ENCODE data around the gene NAT9. TPM values are rescaled to one million over a fixed set of nuclear protein-coding genes. Genes with fewer than 3 reads are reported as not detected.

Gene NAT9
- total and polyA plus RNA-seq, 9 donors = 19.7 to 87.0 (median 56.5) TPM

DNA sequence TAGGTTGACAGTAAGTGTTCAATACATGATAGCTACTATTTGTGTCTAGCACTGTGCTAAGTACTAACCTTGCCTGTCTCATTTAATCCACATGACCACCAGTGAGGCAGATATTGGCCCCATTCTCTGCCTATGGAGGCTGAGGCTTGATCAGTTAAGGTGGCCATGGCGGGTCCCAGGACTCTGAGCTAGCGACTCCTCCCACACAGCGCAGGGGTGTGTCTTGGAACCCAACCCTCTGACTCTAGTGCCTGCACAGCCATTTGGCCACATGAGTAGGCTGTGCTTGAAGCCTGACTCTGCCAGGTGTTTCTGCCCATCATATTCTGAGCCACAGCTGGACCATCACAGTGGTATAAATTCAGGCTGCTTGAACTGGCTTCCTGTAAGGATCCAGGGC, 21.3 kb downstream of the NAT9 start:
- intact Hi-C loops (cut with DNase I) = no loop called here
- DNase-seq = no peak
- no peak overlapping the region for H3K27ac ChIP-seq
- no peak overlapping the region for H3K4me3 ChIP-seq
- TF ChIP-seq EP300 (IDR thresholded peaks at IDR 0.05) = no peak
- no peak for TF ChIP-seq POLR2A (IDR thresholded peaks at IDR 0.05)
- TF ChIP-seq, protein P1, sequence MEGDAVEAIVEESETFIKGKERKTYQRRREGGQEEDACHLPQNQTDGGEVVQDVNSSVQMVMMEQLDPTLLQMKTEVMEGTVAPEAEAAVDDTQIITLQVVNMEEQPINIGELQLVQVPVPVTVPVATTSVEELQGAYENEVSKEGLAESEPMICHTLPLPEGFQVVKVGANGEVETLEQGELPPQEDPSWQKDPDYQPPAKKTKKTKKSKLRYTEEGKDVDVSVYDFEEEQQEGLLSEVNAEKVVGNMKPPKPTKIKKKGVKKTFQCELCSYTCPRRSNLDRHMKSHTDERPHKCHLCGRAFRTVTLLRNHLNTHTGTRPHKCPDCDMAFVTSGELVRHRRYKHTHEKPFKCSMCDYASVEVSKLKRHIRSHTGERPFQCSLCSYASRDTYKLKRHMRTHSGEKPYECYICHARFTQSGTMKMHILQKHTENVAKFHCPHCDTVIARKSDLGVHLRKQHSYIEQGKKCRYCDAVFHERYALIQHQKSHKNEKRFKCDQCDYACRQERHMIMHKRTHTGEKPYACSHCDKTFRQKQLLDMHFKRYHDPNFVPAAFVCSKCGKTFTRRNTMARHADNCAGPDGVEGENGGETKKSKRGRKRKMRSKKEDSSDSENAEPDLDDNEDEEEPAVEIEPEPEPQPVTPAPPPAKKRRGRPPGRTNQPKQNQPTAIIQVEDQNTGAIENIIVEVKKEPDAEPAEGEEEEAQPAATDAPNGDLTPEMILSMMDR (IDR thresholded peaks at IDR 0.05) = no peak
- H3K9me3 ChIP-seq = no peaks in the 10 kb centered on the region
- H3K36me3 ChIP-seq = no peaks in the 10 kb centered on the region
- no peaks in the 10 kb centered on the region for H3K27me3 ChIP-seq
- WGBS, 3 donors = 87 to 96% (median 95%) methylated on average over 3 of the region's 3 CpGs
- H3K4me1 ChIP-seq (ENCODE audit: insufficient read depth) = peaks cover 24% of the 10 kb centered on the region

- H3K9me3 ChIP-seq = no peaks in the 10 kb centered on the region
- no peaks in the 10 kb centered on the region for H3K36me3 ChIP-seq
- H3K4me1 ChIP-seq (ENCODE audit: insufficient read depth) = peaks cover 17% of the 10 kb centered on the region
- WGBS, 3 donors = 92 to 94% (median 93%) methylated on average over 7 of the region's 7 CpGs
- no peak for TF ChIP-seq POLR2A (IDR thresholded peaks at IDR 0.05)
- TF ChIP-seq, protein P1 (IDR thresholded peaks at IDR 0.05) = no peak
- no peak for TF ChIP-seq EP300 (IDR thresholded peaks at IDR 0.05)
- no peaks in the 10 kb centered on the region for H3K27me3 ChIP-seq
- intact Hi-C loops (cut with DNase I) = no loop called here
- H3K27ac ChIP-seq = no peak overlapping the region
- DNase-seq = no peak
- H3K4me3 ChIP-seq = no peak overlapping the region
Measured at GRCh38 chr17:74752822-74753401, 23.2 kb downstream of the NAT9 start.

DNA sequence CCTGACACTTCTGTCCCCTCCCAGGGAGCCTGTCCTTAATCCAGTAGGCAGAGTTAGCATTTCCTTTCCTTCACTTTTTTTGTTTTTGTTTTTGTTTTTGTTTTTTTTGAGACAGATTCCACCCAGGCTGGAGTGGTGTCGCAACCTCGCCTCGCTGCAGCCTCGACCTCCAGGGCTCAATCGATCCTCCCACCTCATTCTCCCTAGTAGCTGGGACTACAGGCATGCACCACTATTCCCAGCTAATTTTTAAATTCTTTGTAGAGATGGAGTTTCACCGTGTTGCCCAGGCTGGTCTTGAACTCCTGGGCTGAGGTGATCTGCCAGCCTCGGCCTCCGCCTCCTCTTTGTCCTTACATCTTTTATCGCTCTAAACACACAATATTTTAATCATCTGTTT, 23.7 kb downstream of the NAT9 start:
- no peak for DNase-seq
- no peak overlapping the region for H3K27ac ChIP-seq
- H3K27me3 ChIP-seq = no peaks in the 10 kb centered on the region
- peaks cover 12% of the 10 kb centered on the region for H3K4me1 ChIP-seq (ENCODE audit: insufficient read depth)
- intact Hi-C loops (cut with DNase I) = no loop called here
- H3K4me3 ChIP-seq = no peak overlapping the region
- no peaks in the 10 kb centered on the region for H3K36me3 ChIP-seq
- H3K9me3 ChIP-seq = no peaks in the 10 kb centered on the region
- TF ChIP-seq POLR2A (IDR thresholded peaks at IDR 0.05) (no peak), EP300 (IDR thresholded peaks at IDR 0.05) (no peak)
- TF ChIP-seq, protein P1 (IDR thresholded peaks at IDR 0.05) = no peak
- 75 to 84% (median 82%) methylated on average over 9 of the region's 9 CpGs for WGBS, 3 donors

DNA sequence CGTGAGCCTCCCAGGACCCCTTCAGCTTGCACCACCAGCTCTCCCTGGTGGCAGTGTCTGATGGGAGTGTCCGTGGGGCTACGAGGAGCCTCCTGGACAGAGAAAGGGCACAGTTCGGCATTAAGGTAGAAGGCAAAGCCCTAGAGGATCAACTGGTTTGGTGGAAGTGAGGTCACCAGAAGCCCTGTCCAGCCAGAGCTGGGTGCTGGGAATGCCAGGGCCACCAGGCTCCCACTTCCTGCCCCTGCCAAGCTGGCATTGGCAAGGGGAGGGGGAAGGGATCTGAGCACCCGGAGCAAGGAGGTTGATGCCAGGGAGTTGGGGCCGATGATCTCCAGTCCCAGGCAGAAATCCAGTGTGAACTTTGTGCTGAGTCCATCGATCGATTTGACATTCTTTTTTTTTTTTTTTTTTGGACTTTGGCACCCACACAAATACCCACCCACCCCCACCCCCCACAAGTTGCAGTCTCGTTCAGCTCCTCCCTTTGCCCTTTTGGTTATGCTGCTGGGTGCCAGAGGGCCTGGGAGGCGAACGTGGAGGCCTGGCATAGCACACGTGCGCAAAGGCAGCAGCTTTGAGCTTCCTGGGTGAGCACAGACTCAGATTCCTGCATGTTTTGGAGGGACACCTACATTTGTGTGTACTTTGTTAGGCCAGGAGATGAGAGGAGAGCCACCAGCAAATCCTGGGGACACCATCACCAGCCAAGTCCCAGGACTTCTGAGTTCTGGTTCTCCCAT, 25.6 kb downstream of the NAT9 start:
- Histone ChIP-seq H3K27me3 (no peaks in the 10 kb centered on the region), H3K4me3 (peak overlapping the region; percentile 72), H3K36me3 (no peaks in the 10 kb centered on the region), H3K4me1 (ENCODE audit: insufficient read depth) (peaks cover 10% of the 10 kb centered on the region), H3K27ac (no peak overlapping the region), H3K9me3 (no peaks in the 10 kb centered on the region)
- intact Hi-C loops (cut with DNase I) = no loop called here
- 65 to 75% (median 66%) methylated on average over 13 of the region's 13 CpGs for WGBS, 3 donors
- peak in 1 of 5 donors; percentile 29 for DNase-seq
- TF ChIP-seq EP300 (IDR thresholded peaks at IDR 0.05) = no peak
- no peak for TF ChIP-seq POLR2A (IDR thresholded peaks at IDR 0.05)
- TF ChIP-seq, protein P1 (IDR thresholded peaks at IDR 0.05) = no peak
